Subcutaneous preadipocyte (primary cell): ENCODE results near the gene CT45A8. TPM values are rescaled to one million over a fixed set of nuclear protein-coding genes. Genes with fewer than 3 reads are reported as not detected.

Experiments
- total RNA-seq: library from RNA; depleted of rRNA; stranded (reverse); fragments of >200 nt; gene quantifications from 2 replicates; pipeline ENCODE4 v1.2.3, GENCODE V29; 2012

CT45A8 gene
- not detected in 2 replicates for total RNA-seq

GRCh38 chrX:135854438-135854837, at the start of gene CT45A8:
TSS of gene CT45A8 (minus strand) at chrX:135854538. CDS start at chrX:135850783, 3,755 bp downstream.

GRCh38 chrX:135893294-135893817, 39.0 kb upstream of the CT45A8 start, which contains the start of the genes CT45A10 and SAGE1:
TSS of gene CT45A10 (minus strand) at chrX:135893444. CDS start at chrX:135885344, 8,100 bp downstream.
TSS of gene SAGE1 (plus strand) at chrX:135893716. CDS start at chrX:135896243, 2,527 bp downstream.

GRCh38 chrX:135871712-135872111, 17.4 kb upstream of the CT45A8 start, which contains the start of gene CT45A9:
TSS of gene CT45A9 (minus strand) at chrX:135871812. CDS start at chrX:135868061, 3,751 bp downstream.

GRCh38 chrX:135837180-135837579, 17.2 kb downstream of the CT45A8 start, which contains the start of gene CT45A7:
TSS of gene CT45A7 (minus strand) at chrX:135837280. CDS start at chrX:135833533, 3,747 bp downstream.

GRCh38 chrX:135819912-135820311, 34.4 kb downstream of the CT45A8 start, which contains the start of gene CT45A2:
TSS of gene CT45A2 (minus strand) at chrX:135820012. CDS start at chrX:135816265, 3,747 bp downstream.

GRCh38 chrX:135802687-135803086, 51.7 kb downstream of the CT45A8 start, which contains the start of gene CT45A6:
TSS of gene CT45A6 (minus strand) at chrX:135802787. CDS start at chrX:135798993, 3,794 bp downstream.

Other genes starting within 250 kb of the CT45A8 start
- gene CT45A1, start 140.9 kb downstream of the CT45A8 start, total RNA-seq = not detected in 2 replicates
- not detected in 2 replicates for gene CT45A3, start 86.3 kb downstream of the CT45A8 start, total RNA-seq
- not detected in 2 replicates for gene CT45A5, start 69.0 kb downstream of the CT45A8 start, total RNA-seq
- gene CT45A6, start 51.8 kb downstream of the CT45A8 start, total RNA-seq = not detected in 2 replicates
- gene CT45A2, start 34.5 kb downstream of the CT45A8 start, total RNA-seq = not detected in 2 replicates
- gene CT45A7, start 17.3 kb downstream of the CT45A8 start, total RNA-seq = not detected in 2 replicates
- not detected in 2 replicates for gene CT45A9, start 17.3 kb upstream of the CT45A8 start, total RNA-seq
- gene CT45A10, start 38.9 kb upstream of the CT45A8 start, total RNA-seq = not detected in 2 replicates
- gene SAGE1, start 39.2 kb upstream of the CT45A8 start, total RNA-seq = not detected in 2 replicates
- 20.9 and 22.5 TPM in 2 replicates for gene MMGT1, start 119.5 kb upstream of the CT45A8 start, total RNA-seq
- gene SLC9A6, start 130.9 kb upstream of the CT45A8 start, total RNA-seq = 15.8 and 20.7 TPM in 2 replicates